Panc1 (cell line): ENCODE results near the gene SENP6. TPM values are rescaled to one million over a fixed set of nuclear protein-coding genes. Genes with fewer than 3 reads are reported as not detected.
"Not testable (repeated sequence)": the region's sequence is repeated elsewhere in the genome, so short reads cannot be mapped to it uniquely, and the experiment has no call there.

Experiments used
- ATAC-seq: fragments of 200-7000 bp; cut with Tn5 transposase; 2 replicates; pipeline ENCODE4 v1.9.1; 2020; ENCODE audit warnings: mild to moderate bottlenecking, moderate library complexity
- BruUV-seq: library from RNA; stranded (reverse); fragments of 400-500 nt; replicated peaks from 2 replicates; lab custom pipeline; 2021; lab: Mats Ljungman, UMichigan
- CTCF ChIA-PET: fragments of 300-600 bp; sonication (Branson Sonifier 250); formaldehyde crosslinking; loops from one replicate; lab custom pipeline; 2022; ENCODE audit warnings: antibody characterized with exemption; lab: Charles Lee
- POLR2A ChIA-PET: fragments of 300-600 bp; sonication (Branson Sonifier 250); formaldehyde crosslinking; loops from one replicate; lab custom pipeline; 2022; ENCODE audit warnings: antibody characterized with exemption; lab: Charles Lee
- DNase-seq: peaks from one replicate; pipeline ENCODE4 v3.0.0-alpha.2; 2010; ENCODE audit warnings: low read depth, low spot score
- H3K27ac ChIP-seq: 2 replicates; pipeline ENCODE4 v1.5.1; 2011; ENCODE audit warnings: mild to moderate bottlenecking, low read length, inconsistent platforms
- H3K27me3 ChIP-seq: fragments of 200-500 bp; sonication (Bioruptor generic); 2 replicates; pipeline ENCODE4 v1.6.0; 2014; ENCODE audit warnings: low read length, inconsistent platforms; ENCODE audit not compliant: control insufficient read depth, insufficient read depth
- H3K36me3 ChIP-seq: fragments of 200-500 bp; sonication (Bioruptor generic); 2 replicates; pipeline ENCODE4 v1.5.1; 2014; ENCODE audit warnings: inconsistent platforms, mild to moderate bottlenecking, low read length, moderate library complexity; ENCODE audit not compliant: control insufficient read depth, insufficient read depth
- H3K4me1 ChIP-seq: 2 replicates; pipeline ENCODE4 v1.5.1; 2011; ENCODE audit warnings: inconsistent platforms, mild to moderate bottlenecking, low read length, moderate library complexity; ENCODE audit not compliant: control insufficient read depth, insufficient read depth
- H3K4me3 ChIP-seq, 2 experiments: 2 replicates each; pipeline ENCODE4 v1.5.1; 2011 to 2012; ENCODE audit warnings: low read depth in 2 of 2, low read length in 2 of 2, mild to moderate bottlenecking in 2 of 2, inconsistent platforms in 1 of 2, moderate library complexity in 1 of 2
- H3K9me3 ChIP-seq: fragments of 200-500 bp; sonication (Bioruptor generic); 2 replicates; pipeline ENCODE4 v1.5.1; 2014; ENCODE audit warnings: low read depth, mild to moderate bottlenecking, inconsistent platforms, low read length, moderate library complexity; ENCODE audit not compliant: control insufficient read depth, insufficient read depth
- CTCF ChIP-seq: fragments of 450-650 bp; IDR thresholded peaks from 2 replicates; pipeline ENCODE4 v1.5.1; 2017; ENCODE audit warnings: mild to moderate bottlenecking
- POLR2AphosphoS5 ChIP-seq: IDR thresholded peaks from 2 replicates; pipeline ENCODE4 v1.6.1; 2012; ENCODE audit warnings: mild to moderate bottlenecking, low read depth, low read length, moderate library complexity
- REST ChIP-seq, 2 experiments: IDR thresholded peaks; 2 replicates each; pipeline ENCODE4 v1.6.1; 2011 to 2012; ENCODE audit warnings: low read depth in 2 of 2, control low read depth in 1 of 2, low read length in 1 of 2, mild to moderate bottlenecking in 1 of 2, moderate library complexity in 1 of 2; ENCODE audit not compliant: insufficient read depth in 1 of 2
- SIN3A ChIP-seq: IDR thresholded peaks from 2 replicates; pipeline ENCODE4 v1.6.1; 2012; ENCODE audit warnings: low read depth, mild to moderate bottlenecking, low read length, moderate library complexity, borderline replicate concordance; ENCODE audit not compliant: insufficient read depth
- TCF7L2 ChIP-seq: IDR thresholded peaks from 2 replicates; pipeline ENCODE4 v1.6.1; 2011; ENCODE audit warnings: mild to moderate bottlenecking, low read depth, low read length, inconsistent platforms
- in situ Hi-C: cut with HindIII; loops from 2 replicates; pipeline ENCODE4 v1.10.0; 2016; ENCODE audit warnings: low sequenced_read_pairs, low pct_unique_long_range_greater_than_20kb
- intact Hi-C: fragments of 100-400 bp; cut with micrococcal nuclease; formaldehyde crosslinking; loops from one replicate; pipeline ENCODE4 v1.10.0; 2022; ENCODE audit not compliant: unreplicated experiment
- total RNA-seq: library from RNA; stranded (reverse); gene quantifications from one replicate; pipeline ENCODE4 v1.2.1, GENCODE V29; 2021; ENCODE audit not compliant: unreplicated experiment

Gene SENP6
- total RNA-seq, 1 experiment from 2014 or later: 58.7 TPM

- H3K27me3 ChIP-seq: no peaks in the 10 kb centered on the region
- in situ Hi-C loops: no loop called here
- no peak for ATAC-seq
- no peaks in the 10 kb centered on the region for H3K4me1 ChIP-seq
- DNase-seq: no peak
- H3K4me3 ChIP-seq: no peak overlapping the region
- H3K27ac ChIP-seq: no peak overlapping the region
- peaks cover 36% of the 10 kb centered on the region for H3K36me3 ChIP-seq
- ChIA-PET POLR2A (no interaction called here), CTCF (interaction anchor here (0.6 kb wide), 1 partner anchor 218 kb away, joined by 8 read pairs; no protein-coding TSS in a partner anchor)
- TF ChIP-seq TCF7L2: no peak
- no peak for TF ChIP-seq POLR2AphosphoS5
- no peak for TF ChIP-seq REST (IDR thresholded peaks at IDR 0.05; ENCODE audit: insufficient read depth in 1 of 2, low read depth in 2 of 2, low read length in 1 of 2)
- no peak for TF ChIP-seq SIN3A
- TF ChIP-seq CTCF: no peak
- H3K9me3 ChIP-seq: no peaks in the 10 kb centered on the region
- BruUV-seq: no TSS peak
- intact Hi-C loops: no loop called here
Measured at GRCh38 chr6:75676377-75676776, 74.7 kb downstream of the SENP6 start.

GRCh38 chr6:75682548-75682947 is 80.9 kb downstream of the SENP6 start:
- DNase-seq, H3K9me3 ChIP-seq, BruUV-seq, in situ Hi-C loops, ATAC-seq, CTCF ChIA-PET, intact Hi-C loops, H3K27me3 ChIP-seq, POLR2A ChIA-PET, H3K27ac ChIP-seq, H3K4me3 ChIP-seq, H3K4me1 ChIP-seq: not testable (repeated sequence)
- H3K36me3 ChIP-seq: peaks cover 26% of the 10 kb centered on the region

DNA sequence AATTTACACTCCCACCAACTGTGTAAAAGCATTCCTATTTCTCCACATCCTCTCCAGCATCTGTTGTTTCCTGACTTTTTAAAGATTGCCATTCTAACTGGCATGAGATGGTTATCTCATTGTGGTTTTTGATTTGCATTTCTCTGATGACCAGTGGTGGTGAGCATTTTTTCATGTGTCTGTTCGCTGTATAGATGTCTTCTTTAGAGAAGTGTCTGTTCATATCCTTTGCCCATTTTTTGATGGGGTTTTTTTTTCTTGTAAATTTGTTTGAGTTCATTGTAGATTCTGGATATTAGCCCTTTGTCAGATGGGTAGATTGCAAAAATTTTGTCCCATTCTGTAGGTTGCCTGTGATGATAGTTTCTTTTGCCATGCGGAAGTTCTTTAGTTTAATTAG is 81.3 kb downstream of the SENP6 start:
- H3K27me3 ChIP-seq, in situ Hi-C loops, ATAC-seq, H3K9me3 ChIP-seq, DNase-seq, H3K4me1 ChIP-seq, H3K27ac ChIP-seq, BruUV-seq, H3K4me3 ChIP-seq, CTCF ChIA-PET, POLR2A ChIA-PET, intact Hi-C loops: not testable (repeated sequence)
- peaks cover 26% of the 10 kb centered on the region for H3K36me3 ChIP-seq

- ATAC-seq: not testable (repeated sequence)
Measured at GRCh38 chr6:75687535-75687934, 85.9 kb downstream of the SENP6 start.

GRCh38 chr6:75687937-75688336 is 86.3 kb downstream of the SENP6 start:
- H3K4me3 ChIP-seq, H3K27ac ChIP-seq, DNase-seq, in situ Hi-C loops, H3K27me3 ChIP-seq, H3K9me3 ChIP-seq, intact Hi-C loops, CTCF ChIA-PET, H3K4me1 ChIP-seq, H3K36me3 ChIP-seq, BruUV-seq, ATAC-seq, POLR2A ChIA-PET: not testable (repeated sequence)

More at GRCh38 chr6:75687535-75687934, 85.9 kb downstream of the SENP6 start:
- POLR2A ChIA-PET, CTCF ChIA-PET, H3K9me3 ChIP-seq, H3K27me3 ChIP-seq, H3K4me1 ChIP-seq, in situ Hi-C loops, DNase-seq, BruUV-seq, H3K36me3 ChIP-seq, intact Hi-C loops, H3K27ac ChIP-seq, H3K4me3 ChIP-seq: not testable (repeated sequence)
